MM.1S (cell line): Measurements from ENCODE around the gene CD28.

Source experiments
- DNase-seq: peaks from one replicate; pipeline ENCODE4 v3.0.0-alpha.2; 2015
- H2AFZ ChIP-seq: fragments of 300-600 bp; sonication (generic); 2 replicates; pipeline ENCODE4 v1.6.0; 2016; ENCODE audit warnings: antibody characterized with exemption, low read length
- H3F3A ChIP-seq: fragments of 300-600 bp; sonication (generic); 2 replicates; pipeline ENCODE4 v1.6.1; 2016; ENCODE audit warnings: mild to moderate bottlenecking, antibody characterized with exemption, low read length, moderate library complexity, mixed read lengths; ENCODE audit not compliant: insufficient read depth
- H3K27ac ChIP-seq: fragments of 300-600 bp; sonication (generic); 2 replicates; pipeline ENCODE4 v1.5.1; 2016; ENCODE audit warnings: mild to moderate bottlenecking, low read length
- H3K27me3 ChIP-seq: fragments of 300-600 bp; sonication (generic); replicated peaks from 2 replicates; pipeline ENCODE4 v1.6.0; 2016; ENCODE audit warnings: low read length; ENCODE audit not compliant: insufficient read depth
- H3K36me3 ChIP-seq: fragments of 300-600 bp; sonication (generic); replicated peaks from 2 replicates; pipeline ENCODE4 v1.6.1; 2016; ENCODE audit warnings: mild to moderate bottlenecking, low read length, mixed read lengths; ENCODE audit not compliant: insufficient read depth
- H3K4me1 ChIP-seq: fragments of 300-600 bp; sonication (generic); 2 replicates; pipeline ENCODE4 v1.6.1; 2016; ENCODE audit warnings: low read length, mixed read lengths
- H3K4me2 ChIP-seq: fragments of 300-600 bp; sonication (generic); 2 replicates; pipeline ENCODE4 v1.6.0; 2016; ENCODE audit warnings: low read depth, low read length
- H3K4me3 ChIP-seq: fragments of 300-600 bp; sonication (generic); 2 replicates; pipeline ENCODE4 v1.5.1; 2016; ENCODE audit warnings: low read length, mixed read lengths
- H3K79me2 ChIP-seq: fragments of 300-600 bp; sonication (generic); 2 replicates; pipeline ENCODE4 v1.6.1; 2016; ENCODE audit warnings: mixed run types, low read length, mixed read lengths
- H3K9ac ChIP-seq: fragments of 300-600 bp; sonication (generic); 2 replicates; pipeline ENCODE4 v1.6.1; 2016; ENCODE audit warnings: low read length, mixed read lengths
- H3K9me2 ChIP-seq: fragments of 300-600 bp; sonication (generic); replicated peaks from 2 replicates; pipeline ENCODE4 v1.6.1; 2016; ENCODE audit warnings: mild to moderate bottlenecking, low read length, mixed read lengths; ENCODE audit not compliant: insufficient read depth
- H3K9me3 ChIP-seq: fragments of 300-600 bp; sonication (generic); replicated peaks from 2 replicates; pipeline ENCODE4 v1.6.1; 2016; ENCODE audit warnings: mild to moderate bottlenecking, low read length, mixed read lengths; ENCODE audit not compliant: insufficient read depth
- H4K20me1 ChIP-seq: fragments of 300-600 bp; sonication (generic); 2 replicates; pipeline ENCODE4 v1.6.1; 2016; ENCODE audit warnings: mild to moderate bottlenecking, low read length, moderate library complexity, mixed read lengths; ENCODE audit not compliant: insufficient read depth
- EZH2 ChIP-seq: fragments of 300-600 bp; sonication (generic); optimal IDR thresholded peaks from 2 replicates; pipeline ENCODE3; 2017; ENCODE audit warnings: low read depth, mild to moderate bottlenecking, antibody characterized with exemption, low read length, mixed read lengths
- EZH2phosphoT487 ChIP-seq: fragments of 300-600 bp; sonication (generic); IDR thresholded peaks from 2 replicates; pipeline ENCODE4 v1.6.1; 2018; ENCODE audit warnings: antibody characterized with exemption, low read length
- TF ChIP-seq, protein P1 (sequence below): fragments of 300-600 bp; sonication (generic); IDR thresholded peaks from 2 replicates; pipeline ENCODE4 v1.5.1; 2016; ENCODE audit warnings: antibody characterized with exemption, low read length, mixed read lengths

Gene CD28

DNA sequence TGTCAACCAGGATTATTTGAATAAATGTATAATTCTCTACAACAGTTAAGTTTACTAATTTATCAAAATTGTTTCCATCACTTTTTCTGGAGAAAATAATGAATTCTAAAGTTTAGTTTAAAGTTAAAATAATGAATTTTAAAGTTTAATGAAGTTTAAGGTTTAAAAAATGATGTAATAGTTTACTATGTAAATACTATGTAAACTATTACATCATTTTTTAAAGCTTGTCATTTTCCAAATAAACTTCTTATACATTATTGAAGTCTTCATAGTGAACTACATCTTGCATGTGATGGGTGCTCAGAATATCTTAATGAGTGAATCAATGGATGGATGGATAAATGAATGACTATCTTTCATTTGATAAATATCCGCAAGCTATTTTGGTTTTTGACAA is 38.8 kb downstream of the CD28 start:
- no peak for TF ChIP-seq EZH2phosphoT487
- TF ChIP-seq, protein P1, sequence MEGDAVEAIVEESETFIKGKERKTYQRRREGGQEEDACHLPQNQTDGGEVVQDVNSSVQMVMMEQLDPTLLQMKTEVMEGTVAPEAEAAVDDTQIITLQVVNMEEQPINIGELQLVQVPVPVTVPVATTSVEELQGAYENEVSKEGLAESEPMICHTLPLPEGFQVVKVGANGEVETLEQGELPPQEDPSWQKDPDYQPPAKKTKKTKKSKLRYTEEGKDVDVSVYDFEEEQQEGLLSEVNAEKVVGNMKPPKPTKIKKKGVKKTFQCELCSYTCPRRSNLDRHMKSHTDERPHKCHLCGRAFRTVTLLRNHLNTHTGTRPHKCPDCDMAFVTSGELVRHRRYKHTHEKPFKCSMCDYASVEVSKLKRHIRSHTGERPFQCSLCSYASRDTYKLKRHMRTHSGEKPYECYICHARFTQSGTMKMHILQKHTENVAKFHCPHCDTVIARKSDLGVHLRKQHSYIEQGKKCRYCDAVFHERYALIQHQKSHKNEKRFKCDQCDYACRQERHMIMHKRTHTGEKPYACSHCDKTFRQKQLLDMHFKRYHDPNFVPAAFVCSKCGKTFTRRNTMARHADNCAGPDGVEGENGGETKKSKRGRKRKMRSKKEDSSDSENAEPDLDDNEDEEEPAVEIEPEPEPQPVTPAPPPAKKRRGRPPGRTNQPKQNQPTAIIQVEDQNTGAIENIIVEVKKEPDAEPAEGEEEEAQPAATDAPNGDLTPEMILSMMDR = no peak
- TF ChIP-seq EZH2 = no peak

DNA sequence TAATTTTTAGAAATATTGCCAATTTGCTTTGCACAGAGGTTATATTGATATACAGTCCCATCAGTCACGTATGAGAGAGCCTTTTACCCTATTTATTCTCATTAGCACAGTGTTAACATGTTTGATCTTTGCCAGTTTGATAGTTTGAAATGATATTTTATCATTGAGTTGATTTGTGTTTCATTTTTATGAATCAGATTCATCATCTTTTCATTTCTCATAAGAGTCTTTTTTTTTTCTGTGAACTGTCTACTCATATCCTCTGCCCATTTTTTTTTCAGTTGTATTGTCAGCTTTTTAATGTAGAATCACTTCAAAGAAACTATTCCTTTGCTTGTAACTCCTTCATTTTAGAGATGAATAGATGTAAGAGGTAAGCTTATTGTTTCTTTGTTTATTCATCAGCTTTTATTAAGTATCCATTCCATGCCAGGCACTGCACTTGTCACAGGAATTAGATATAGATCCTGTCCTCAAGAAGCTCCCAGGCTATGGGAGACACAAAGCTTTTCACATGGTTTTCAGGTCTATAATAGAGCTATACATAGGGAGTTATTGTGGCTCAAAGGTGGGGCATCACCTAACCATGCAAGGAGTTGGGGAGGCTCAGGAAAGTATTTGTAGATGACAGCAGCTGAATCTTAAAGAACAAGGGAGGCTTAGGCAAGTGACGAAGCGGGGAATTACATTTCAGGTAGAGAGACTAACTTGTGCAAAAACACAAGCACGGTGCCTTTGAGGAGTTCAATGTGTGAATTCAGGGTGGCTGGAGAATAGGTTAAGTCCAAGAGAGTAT is 42.1 kb downstream of the CD28 start:
- Histone ChIP-seq H4K20me1 (no peaks in the 10 kb centered on the region), H3F3A (no peaks in the 10 kb centered on the region; the same call in 1 of the 2 replicates), H3K4me3 (no peak overlapping the region), H3K27ac (no peak overlapping the region), H3K4me2 (no peak overlapping the region), H3K79me2 (no peaks in the 10 kb centered on the region), H3K9me2 (no peaks in the 10 kb centered on the region), H3K27me3 (no peaks in the 10 kb centered on the region), H2AFZ (no peak overlapping the region), H3K9ac (no peak overlapping the region), H3K4me1 (no peaks in the 10 kb centered on the region), H3K9me3 (no peaks in the 10 kb centered on the region), H3K36me3 (no peaks in the 10 kb centered on the region; the same call in none of the 2 replicates)
- DNase-seq = no peak
- TF ChIP-seq EZH2phosphoT487 = no peak
- no peak for TF ChIP-seq EZH2
- TF ChIP-seq, protein P1 = no peak

More for the DNA sequence above, 38.8 kb downstream of the CD28 start:
- no peak overlapping the region for H2AFZ ChIP-seq
- H3K9me2 ChIP-seq = no peaks in the 10 kb centered on the region
- H4K20me1 ChIP-seq = no peaks in the 10 kb centered on the region
- no peaks in the 10 kb centered on the region for H3K27me3 ChIP-seq
- 0 out of 2 replicates have a peak, but pooled peaks cover 6% of the 10 kb centered on the region for H3K4me1 ChIP-seq
- H3K79me2 ChIP-seq = no peaks in the 10 kb centered on the region
- H3K27ac ChIP-seq = no peak overlapping the region
- H3K9ac ChIP-seq = no peak overlapping the region
- H3K4me2 ChIP-seq = no peak overlapping the region
- H3K36me3 ChIP-seq = no peaks in the 10 kb centered on the region; the same call in none of the 2 replicates
- H3F3A ChIP-seq = no peaks in the 10 kb centered on the region; the same call in 1 of the 2 replicates
- H3K4me3 ChIP-seq = no peak overlapping the region
- DNase-seq = no peak
- no peaks in the 10 kb centered on the region for H3K9me3 ChIP-seq

DNA sequence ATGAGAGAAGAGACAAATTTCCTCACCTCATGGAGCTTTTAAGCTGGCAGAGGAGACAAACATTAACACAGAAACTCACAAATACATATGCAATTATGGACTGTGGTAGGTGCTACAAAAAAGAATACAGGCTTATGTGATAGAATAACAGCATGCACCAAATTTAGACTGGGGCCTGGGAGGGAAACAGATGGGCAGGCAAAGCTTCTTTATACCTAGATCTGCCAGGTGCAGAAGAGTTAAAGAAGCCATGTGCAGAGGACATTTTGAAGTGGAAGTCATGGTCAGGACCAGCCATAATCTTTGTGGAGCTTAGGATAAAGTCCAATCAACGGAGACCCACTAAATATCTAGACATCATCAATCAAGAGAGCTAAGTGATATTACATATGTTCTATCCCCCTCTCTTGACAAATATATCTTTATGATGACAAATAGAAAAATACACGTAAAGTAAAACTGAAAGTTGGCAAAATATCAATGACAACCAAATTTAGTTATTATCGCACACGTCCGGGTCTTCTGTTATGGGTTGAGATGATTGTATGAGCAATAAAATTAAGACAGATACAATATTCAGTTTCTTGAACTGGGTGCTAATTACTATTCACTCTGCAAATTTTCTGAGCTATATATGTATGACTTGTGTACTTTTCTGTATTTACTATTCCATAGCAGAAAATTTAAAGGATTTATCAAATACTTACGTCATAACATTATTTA is 44.1 kb downstream of the CD28 start:
- DNase-seq = no peak
- Histone ChIP-seq H2AFZ (no peak overlapping the region), H3K79me2 (no peaks in the 10 kb centered on the region), H3K9me2 (no peaks in the 10 kb centered on the region), H3K4me3 (no peak overlapping the region), H3K27ac (no peak overlapping the region), H3K4me2 (no peak overlapping the region), H3K4me1 (no peaks in the 10 kb centered on the region), H3K27me3 (no peaks in the 10 kb centered on the region), H3K9me3 (no peaks in the 10 kb centered on the region), H3F3A (no peaks in the 10 kb centered on the region; the same call in 1 of the 2 replicates), H3K9ac (no peak overlapping the region), H3K36me3 (no peaks in the 10 kb centered on the region; the same call in none of the 2 replicates), H4K20me1 (no peaks in the 10 kb centered on the region)
- TF ChIP-seq EZH2phosphoT487 (no peak), EZH2 (no peak)
- TF ChIP-seq, protein P1 = no peak
